ENCODE measurements around the gene TFDP1. TPM values are rescaled to one million over a fixed set of nuclear protein-coding genes. Genes with fewer than 3 reads are reported as not detected.

TFDP1 gene
- polyA plus RNA-seq, 1 donor: 45.7 TPM

- DNase-seq (ENCODE audit: low read depth): no peak
These were observed 65.7 kb downstream of the TFDP1 start for GRCh38 chr13:113650275-113650674.

GRCh38 chr13:113650731-113651148 lies 66.2 kb downstream of the TFDP1 start:
- DNase-seq (ENCODE audit: low read depth): no peak

- DNase-seq (ENCODE audit: low read depth): no peak
These were observed 67.2 kb downstream of the TFDP1 start for GRCh38 chr13:113651511-113652403.

GRCh38 chr13:113652404-113653263 lies 68.1 kb downstream of the TFDP1 start:
- no peak for DNase-seq (ENCODE audit: low read depth)

- DNase-seq (ENCODE audit: low read depth): no peak
These were observed 69.0 kb downstream of the TFDP1 start for GRCh38 chr13:113653264-113654174.

GRCh38 chr13:113654175-113654560 lies 69.6 kb downstream of the TFDP1 start:
- DNase-seq (ENCODE audit: low read depth): no peak

GRCh38 chr13:113654591-113655345 lies 70.2 kb downstream of the TFDP1 start:
- DNase-seq (ENCODE audit: low read depth): no peak

- DNase-seq (ENCODE audit: low read depth): no peak
These were observed 70.9 kb downstream of the TFDP1 start for GRCh38 chr13:113655346-113656002.

GRCh38 chr13:113656003-113656588 lies 71.5 kb downstream of the TFDP1 start:
- no peak for DNase-seq (ENCODE audit: low read depth)

GRCh38 chr13:113656831-113657671 lies 72.5 kb downstream of the TFDP1 start:
- no peak for DNase-seq (ENCODE audit: low read depth)

GRCh38 chr13:113657851-113658741 lies 73.5 kb downstream of the TFDP1 start, which contains the start of gene ATP4B:
TSS of gene ATP4B (minus strand) at chr13:113658198. CDS start at chr13:113658144, 54 bp downstream.
- DNase-seq (ENCODE audit: low read depth): no peak

- no peak for DNase-seq (ENCODE audit: low read depth)
These were observed 74.3 kb downstream of the TFDP1 start for GRCh38 chr13:113658836-113659235.

- DNase-seq (ENCODE audit: low read depth): no peak
These were observed 74.8 kb downstream of the TFDP1 start for GRCh38 chr13:113659337-113659736.

GRCh38 chr13:113660066-113660465 lies 75.5 kb downstream of the TFDP1 start:
- no peak for DNase-seq (ENCODE audit: low read depth)

GRCh38 chr13:113661509-113661908 lies 77.0 kb downstream of the TFDP1 start:
- DNase-seq (ENCODE audit: low read depth): no peak

- no peak for DNase-seq (ENCODE audit: low read depth)
These were observed 79.4 kb downstream of the TFDP1 start for GRCh38 chr13:113663934-113664333.

- DNase-seq (ENCODE audit: low read depth): no peak
These were observed 80.4 kb downstream of the TFDP1 start for GRCh38 chr13:113664751-113665596.
